GM08714 (cell line): ENCODE results near the gene HSPB6.
A peak's percentile ranks its signal among the peaks of the same experiment; 100 is the strongest.

Experiments used
- H3K4me3 ChIP-seq: fragments of 200-500 bp; sonication (Bioruptor generic); 2 replicates; pipeline ENCODE4 v1.5.1; 2014; ENCODE audit warnings: mild to moderate bottlenecking, low read length, inconsistent platforms
- ZNF274 ChIP-seq: IDR thresholded peaks from 2 replicates; pipeline ENCODE4 v1.6.1; 2012; ENCODE audit warnings: mild to moderate bottlenecking, low read depth, low read length

HSPB6 gene

DNA sequence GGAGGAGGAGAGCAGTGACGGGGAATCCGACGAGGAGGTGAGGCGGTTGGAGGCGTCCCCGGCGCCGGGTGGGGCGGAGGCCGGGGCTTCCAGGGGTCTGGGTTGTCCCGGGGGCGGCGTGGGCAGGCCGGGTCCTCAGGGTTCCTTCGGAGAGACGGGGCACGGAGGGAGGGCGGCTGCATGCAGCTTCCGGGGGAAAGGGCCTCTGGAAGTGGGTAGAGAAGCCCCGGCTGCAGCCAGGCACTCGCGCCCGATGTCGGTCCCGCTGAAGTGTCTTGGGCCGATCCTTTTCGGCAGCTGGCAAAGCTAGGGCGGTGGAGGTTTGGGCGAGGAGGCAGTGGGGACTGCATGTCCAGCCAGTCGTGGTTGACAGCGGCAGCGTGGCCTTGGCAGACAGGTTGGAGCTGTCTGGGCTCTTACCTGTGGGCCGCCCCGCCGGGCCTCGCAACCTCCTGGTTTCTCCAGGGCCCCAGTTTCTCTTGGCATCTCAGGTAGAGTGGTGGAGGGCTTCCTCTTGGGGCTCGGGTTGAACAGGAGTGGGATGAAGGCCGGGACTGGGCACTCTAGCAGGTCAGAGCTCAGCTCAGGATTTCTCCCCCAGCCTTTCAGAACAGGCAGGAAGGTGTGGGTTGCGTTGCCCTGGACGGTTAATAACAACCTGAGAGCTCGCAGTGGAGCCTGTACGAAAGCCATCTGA lies 38.3 kb downstream of the HSPB6 start:
- TF ChIP-seq ZNF274: no peak
- H3K4me3 ChIP-seq: peak overlapping the region; percentile 83

DNA sequence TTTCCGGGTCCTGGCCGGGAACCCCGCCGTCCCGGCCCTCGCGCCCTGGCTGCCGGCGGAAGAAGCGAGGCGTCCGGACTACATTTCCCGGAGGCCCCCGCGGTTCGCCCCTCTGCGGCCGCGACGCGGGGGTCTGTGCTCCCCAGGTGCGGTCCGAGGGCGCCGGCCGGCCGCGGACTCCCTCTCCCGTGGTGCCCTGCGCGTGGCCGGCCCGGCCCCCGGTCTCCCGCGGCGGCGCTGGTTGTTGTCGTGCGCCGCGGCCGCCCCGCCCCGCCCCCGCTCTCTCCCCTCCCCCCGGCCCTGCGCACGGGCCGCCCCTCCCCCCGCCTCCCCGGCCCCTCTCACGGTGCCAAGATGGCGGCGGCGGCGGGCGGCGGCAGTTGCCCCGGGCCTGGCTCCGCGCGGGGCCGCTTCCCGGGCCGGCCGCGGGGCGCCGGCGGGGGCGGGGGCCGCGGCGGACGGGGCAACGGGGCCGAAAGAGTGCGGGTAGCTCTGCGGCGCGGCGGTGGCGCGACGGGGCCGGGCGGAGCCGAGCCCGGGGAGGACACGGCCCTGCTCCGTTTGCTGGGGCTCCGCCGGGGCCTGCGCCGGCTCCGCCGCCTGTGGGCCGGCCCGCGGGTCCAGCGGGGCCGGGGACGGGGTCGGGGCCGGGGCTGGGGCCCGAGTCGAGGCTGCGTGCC lies 39.0 kb downstream of the HSPB6 start, which contains the start of gene KMT2B:
TSS of gene KMT2B (plus strand) at position 339 of the 680 bp plus-strand sequence. CDS start at position 355, 16 bp downstream.
- TF ChIP-seq ZNF274: no peak
- H3K4me3 ChIP-seq: peak within 1 kb of the TSS; percentile 84

- TF ChIP-seq ZNF274: no peak
- H3K4me3 ChIP-seq: peak overlapping the region; percentile 84
Observed at GRCh38 chr19:35716801-35717664, 39.8 kb downstream of the HSPB6 start.

DNA sequence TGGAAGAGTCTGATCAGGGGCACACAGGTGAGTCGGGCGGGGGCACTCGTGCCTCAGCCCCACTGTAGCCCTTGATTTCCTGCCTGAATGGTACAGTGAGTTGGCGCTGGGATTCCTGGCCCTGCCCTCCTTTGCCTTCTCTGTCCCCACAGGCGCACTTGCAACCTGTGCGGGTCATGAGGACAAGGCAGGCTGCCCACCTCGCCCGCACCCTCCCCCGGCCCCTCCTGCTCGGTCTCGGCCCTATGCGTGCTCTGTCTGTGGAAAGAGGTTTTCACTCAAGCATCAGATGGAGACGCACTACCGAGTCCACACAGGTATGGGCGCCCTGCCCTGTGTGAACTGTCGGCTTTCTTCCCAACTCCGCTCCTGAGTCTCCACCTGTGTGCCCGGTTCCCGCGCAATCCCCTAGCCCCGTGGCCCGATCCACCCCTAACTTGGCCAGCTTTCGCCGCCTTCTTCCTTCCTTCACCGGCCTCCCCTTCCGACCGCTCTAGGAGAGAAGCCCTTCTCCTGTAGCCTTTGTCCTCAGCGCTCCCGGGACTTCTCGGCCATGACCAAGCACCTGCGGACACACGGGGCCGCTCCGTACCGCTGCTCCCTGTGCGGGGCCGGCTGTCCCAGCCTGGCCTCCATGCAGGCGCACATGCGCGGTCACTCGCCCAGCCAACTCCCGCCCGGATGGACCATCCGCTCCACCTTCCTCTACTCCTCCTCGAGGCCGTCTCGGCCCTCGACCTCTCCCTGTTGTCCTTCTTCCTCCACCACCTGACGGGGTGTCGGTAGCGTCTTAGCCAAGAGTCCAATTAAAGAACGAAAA lies 40.6 kb downstream of the HSPB6 start:
- H3K4me3 ChIP-seq: peak overlapping the region; percentile 84
- TF ChIP-seq ZNF274: no peak

GRCh38 chr19:35715355-35715809 lies 41.4 kb downstream of the HSPB6 start:
- H3K4me3 ChIP-seq: peak overlapping the region; percentile 84; the same call in 1 of the 2 replicates

DNA sequence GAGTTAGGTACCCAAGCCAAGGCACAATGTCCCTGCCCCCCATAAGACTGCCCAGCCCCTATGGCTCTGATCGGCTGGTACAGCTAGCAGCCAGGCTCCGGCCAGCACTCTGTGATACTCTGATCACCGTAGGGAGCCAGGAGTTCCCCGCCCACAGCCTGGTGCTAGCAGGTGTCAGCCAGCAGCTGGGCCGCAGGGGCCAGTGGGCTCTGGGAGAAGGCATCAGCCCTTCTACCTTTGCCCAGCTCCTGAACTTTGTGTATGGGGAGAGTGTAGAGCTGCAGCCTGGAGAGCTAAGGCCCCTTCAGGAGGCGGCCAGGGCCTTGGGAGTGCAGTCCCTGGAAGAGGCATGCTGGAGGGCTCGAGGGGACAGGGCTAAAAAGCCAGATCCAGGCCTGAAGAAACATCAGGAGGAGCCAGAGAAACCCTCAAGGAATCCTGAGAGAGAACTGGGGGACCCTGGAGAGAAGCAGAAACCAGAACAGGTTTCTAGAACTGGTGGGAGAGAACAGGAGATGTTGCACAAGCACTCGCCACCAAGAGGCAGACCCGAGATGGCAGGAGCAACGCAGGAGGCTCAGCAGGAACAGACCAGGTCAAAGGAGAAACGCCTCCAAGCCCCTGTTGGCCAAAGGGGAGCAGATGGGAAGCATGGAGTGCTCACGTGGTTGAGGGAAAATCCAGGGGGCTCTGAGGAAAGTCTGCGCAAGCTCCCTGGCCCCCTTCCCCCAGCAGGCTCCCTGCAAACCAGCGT lies 42.1 kb downstream of the HSPB6 start:
- H3K4me3 ChIP-seq: peak overlapping the region; percentile 49; the same call in 1 of the 2 replicates
- TF ChIP-seq ZNF274: no peak

More at GRCh38 chr19:35715355-35715809, 41.4 kb downstream of the HSPB6 start:
- no peak for TF ChIP-seq ZNF274

DNA sequence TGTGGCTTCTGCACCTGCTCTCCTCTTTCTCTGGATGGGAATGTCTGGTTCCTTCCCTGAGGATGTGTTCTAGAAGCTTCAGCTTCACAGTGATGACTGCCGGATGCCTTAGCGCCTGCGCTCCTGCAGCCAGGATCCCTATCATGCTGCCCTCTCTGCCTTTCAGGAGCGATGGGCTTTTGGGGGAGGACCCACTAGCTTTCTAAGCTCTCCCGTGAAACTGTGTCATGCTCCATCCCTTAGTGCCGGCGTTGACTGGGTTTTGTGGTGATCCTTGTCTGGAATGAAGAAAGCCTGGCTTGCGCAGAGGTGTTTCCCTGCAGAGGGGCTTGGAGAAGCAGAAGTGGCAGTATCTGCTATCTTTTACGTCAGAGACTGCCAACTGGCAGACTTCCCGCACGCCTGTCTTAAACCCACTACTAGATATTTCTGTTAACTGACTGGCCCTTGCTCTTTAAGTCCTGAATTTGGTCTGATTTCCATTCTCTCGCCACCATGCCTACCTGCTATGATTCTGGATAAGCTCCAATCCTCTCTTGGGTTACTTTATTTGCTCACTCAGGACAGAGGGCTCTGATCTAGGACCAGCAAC lies 42.8 kb downstream of the HSPB6 start:
- H3K4me3 ChIP-seq: peak overlapping the region; percentile 49
- TF ChIP-seq ZNF274: no peak

GRCh38 chr19:35713506-35713850 lies 43.4 kb downstream of the HSPB6 start:
- H3K4me3 ChIP-seq: peak overlapping the region; percentile 49
- no peak for TF ChIP-seq ZNF274

DNA sequence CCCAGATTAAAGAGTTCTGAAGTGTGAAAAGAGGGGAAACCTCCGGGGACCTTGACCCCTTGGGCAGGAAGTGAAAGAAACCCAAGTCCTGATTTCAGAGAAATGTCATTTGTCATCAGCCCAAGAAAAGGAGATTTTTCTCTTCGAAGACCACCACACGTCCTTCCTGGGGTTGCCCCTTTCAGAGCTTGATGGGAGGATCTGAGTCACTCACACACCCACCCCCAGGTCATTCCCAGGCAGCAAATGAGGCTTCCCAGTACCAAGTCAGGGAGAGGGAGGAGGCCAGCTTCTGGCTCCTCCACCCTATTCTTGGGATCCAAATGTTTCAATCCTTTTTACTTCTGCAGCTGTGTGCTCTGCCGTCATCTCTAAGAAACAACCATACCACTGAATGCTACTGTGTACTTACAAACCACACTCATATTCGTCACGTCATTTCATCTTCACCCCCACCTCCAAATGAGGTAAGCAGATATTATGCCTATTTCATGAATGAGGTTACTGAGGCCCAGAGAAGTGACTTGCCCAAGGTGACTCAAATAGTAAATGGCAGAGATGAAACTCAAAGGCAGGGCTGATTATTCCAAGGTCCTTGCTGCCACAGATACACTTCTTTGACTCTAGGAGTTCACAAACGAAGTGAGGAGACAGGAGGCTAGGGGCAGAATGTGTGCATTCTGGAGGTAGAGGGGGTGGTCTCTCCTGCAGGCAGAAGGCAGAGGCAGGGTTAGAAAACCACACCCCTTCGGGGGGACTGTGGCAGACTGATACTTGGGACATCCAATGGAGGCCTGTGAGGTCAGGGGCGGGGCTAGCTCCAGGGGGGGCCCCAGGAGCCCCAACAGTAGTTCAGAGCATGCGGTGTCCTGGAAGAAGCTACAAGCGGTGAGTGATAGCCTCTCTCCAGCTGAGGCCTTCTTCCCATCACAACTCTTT lies 44.0 kb downstream of the HSPB6 start:
- H3K4me3 ChIP-seq: peak overlapping the region; percentile 49
- no peak for TF ChIP-seq ZNF274

DNA sequence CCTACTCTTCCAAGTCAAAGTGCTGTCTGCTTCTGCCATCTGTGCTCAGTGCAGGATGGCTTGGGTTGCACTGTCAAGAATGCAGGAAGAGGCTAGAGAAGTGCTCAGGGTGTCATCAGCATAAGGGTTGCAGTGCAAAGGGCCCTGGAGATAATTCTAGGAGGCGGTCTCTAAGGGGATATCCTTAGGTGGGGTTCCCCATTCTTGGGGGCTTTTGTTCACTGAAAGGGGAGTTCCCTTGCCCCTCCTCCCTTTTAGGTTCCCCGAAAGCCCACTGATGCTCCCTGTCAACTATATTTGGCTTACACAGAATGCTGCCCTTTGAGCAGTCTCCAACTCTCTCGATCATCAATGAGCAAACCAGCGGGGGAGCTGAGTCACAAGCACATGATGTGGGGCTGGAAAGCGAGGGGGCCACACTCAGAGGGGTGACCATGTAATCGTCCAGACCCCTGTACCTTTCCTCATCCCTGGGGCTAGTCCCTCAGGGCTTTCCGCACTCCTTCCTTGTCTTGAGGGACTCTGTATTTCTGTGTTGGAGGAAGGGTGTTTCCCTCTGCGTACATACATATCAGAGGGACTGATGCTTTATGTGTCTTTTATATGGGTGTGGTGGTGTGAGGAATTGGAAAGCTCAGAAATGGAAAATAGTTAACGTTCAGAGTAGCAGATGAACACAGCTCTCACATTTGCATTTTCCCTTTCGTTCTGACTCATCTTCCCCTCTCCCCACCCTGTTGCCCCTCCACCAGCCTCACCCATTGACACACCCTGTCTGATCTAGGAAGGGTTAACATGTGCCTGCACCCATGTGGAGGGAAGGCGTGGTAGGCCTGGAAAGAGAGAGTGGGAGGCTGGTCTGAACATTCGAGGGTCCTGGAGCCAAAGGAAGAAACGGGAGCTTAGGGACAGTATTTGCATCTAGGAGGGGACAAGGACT lies 45.8 kb downstream of the HSPB6 start:
- TF ChIP-seq ZNF274: no peak
- peak overlapping the region; percentile 42; the same call in 1 of the 2 replicates for H3K4me3 ChIP-seq

- TF ChIP-seq ZNF274: no peak
Observed at GRCh38 chr19:35708391-35708790, 48.4 kb downstream of the HSPB6 start.

More at GRCh38 chr19:35708391-35708790, 48.4 kb downstream of the HSPB6 start:
- H3K4me3 ChIP-seq: no peak overlapping the region
